Heart right ventricle (tissue), 16 donors: ENCODE measurements around the gene CNPY1. TPM values are rescaled to one million over a fixed set of nuclear protein-coding genes. Genes with fewer than 3 reads are reported as not detected.

ENCODE experiments used
- ATAC-seq, 8 donors: fragments of 200-7000 bp; cut with Tn5 transposase; one replicate each; pipeline ENCODE4 v1.9.1; 2020; ENCODE audit warnings: mild to moderate bottlenecking in 8 of 8, moderate library complexity in 8 of 8, moderate number of reproducible peaks in 1 of 8
- DNase-seq, 2 donors: peaks; one replicate each; pipeline ENCODE4 v3.0.0-alpha.2; 2020
- H3K27ac ChIP-seq, 10 donors: fragments of 200-600 bp; sonication (generic) in 2 of 10; one replicate each; pipeline versions ENCODE4 v1.5.0 to v1.8.0; 2020 to 2022; ENCODE audit warnings: mild to moderate bottlenecking in 3 of 10
- H3K27me3 ChIP-seq, 7 donors: fragments of 200-600 bp; one replicate each; pipeline ENCODE4 v1.8.0; 2021 to 2022; ENCODE audit warnings: mild to moderate bottlenecking in 2 of 7
- H3K36me3 ChIP-seq, 9 donors: fragments of 200-600 bp; sonication (generic) in 1 of 9; one replicate each; pipeline versions ENCODE4 v1.5.0 to v1.8.0; 2020 to 2022; ENCODE audit warnings: mild to moderate bottlenecking in 2 of 9
- H3K4me1 ChIP-seq, 9 donors: fragments of 200-600 bp; sonication (generic) in 1 of 9; one replicate each; pipeline versions ENCODE4 v1.5.0 to v1.8.0; 2020 to 2022; ENCODE audit warnings: mild to moderate bottlenecking in 4 of 9
- H3K4me3 ChIP-seq, 10 donors: fragments of 200-600 bp; sonication (generic) in 2 of 10; one replicate each; pipeline versions ENCODE4 v1.5.0 to v1.8.0; 2020 to 2022; ENCODE audit warnings: mild to moderate bottlenecking in 7 of 10, moderate library complexity in 2 of 10
- H3K9me3 ChIP-seq, 11 donors: fragments of 200-600 bp in 10 of 11; sonication (generic) in 2 of 11; one replicate each; pipeline versions ENCODE4 v1.5.0 to v1.8.0; 2013 to 2022; ENCODE audit warnings: mild to moderate bottlenecking in 2 of 11, control low read depth in 1 of 11, moderate library complexity in 1 of 11
- CTCF ChIP-seq, 9 donors: fragments of 200-600 bp; sonication (generic) in 2 of 9; IDR thresholded peaks; one replicate each; pipeline versions ENCODE4 v1.5.0 to v1.8.0; 2021 to 2022; ENCODE audit warnings: antibody characterized with exemption in 9 of 9, mild to moderate bottlenecking in 5 of 9, moderate library complexity in 1 of 9
- WGBS, 2 donors: extraction: QIAGEN DNeasy Blood & Tissue Kit; methylation state at CpG; one replicate each; pipeline ENCODE4 v1.1.7; 2013; ENCODE audit warnings: inconsistent platforms in 1 of 2; 5-methylcytosine and 5-hydroxymethylcytosine counted together
- intact Hi-C, 10 donors: fragments of 100-400 bp; cut with DNase I; formaldehyde crosslinking; loops; one replicate each; pipeline versions ENCODE4 v1.11.1 to v1.14.2; 2022
- polyA plus RNA-seq, 2 donors: library from polyadenylated mRNA; stranded (reverse); fragments of 200-250 nt; gene quantifications; one replicate each; pipeline ENCODE4 v1.2.3, GENCODE V29; 2013
- total RNA-seq, 10 donors: library from RNA; stranded (reverse); fragmentation: NEBNext Ultra II Directional in 3 of 10; extraction: Animal tissue kit (Norgen Biotek cat#: 25700) in 3 of 10; gene quantifications; one replicate each; pipeline versions ENCODE4 v1.2.1 to v1.2.4, GENCODE V29; 2021 to 2023
- donor health status: Arrhythmogenic right ventricular cardiomyopathy.
- donor health status: ischemic (EF 13 %, LVEDD 7.1; RV severe dilation, severe dysfunction).
- donor health status: healthy with polysubstance abuse.
- donor health status: DM: no; HTN: yes; CAD: no.
- donor health status: DM: no; HTN: no; CAD: no.
- donor health status: ischemic (EF 25% LVEDD 6.9; RV normal size, moderate dysfunction).
- donor health status: ischemic (EF 25% LVEDD 5.7; RV mildly dilated, moderate dysfunction).
- donor health status: healthy.
- donor health status: DM: yes; HTN: yes; CAD: no.
- donor health status: Ischemic cardiomyopathy.
- donor health status: ischemic (EF 35%, LVEDD 5.7; RV mildly dilated, moderate dysfunction).
- donor health status: nonischemic (EF 11% LVEDD 7.7; RV severe dilation, severe dysfunction).
- donor health status: DM: yes; HTN: yes; CAD: no.
- donor health status: PGD.
- donor health status: ischemic (EF 29% LVEDD 5.4; RV normal size, mild dysfunction).
- donor health status: nonischemic (EF 23%, LVEDD 6.1; RV moderate dilation, normal function).

Gene CNPY1
- total and polyA plus RNA-seq, 12 donors = not detected

DNA sequence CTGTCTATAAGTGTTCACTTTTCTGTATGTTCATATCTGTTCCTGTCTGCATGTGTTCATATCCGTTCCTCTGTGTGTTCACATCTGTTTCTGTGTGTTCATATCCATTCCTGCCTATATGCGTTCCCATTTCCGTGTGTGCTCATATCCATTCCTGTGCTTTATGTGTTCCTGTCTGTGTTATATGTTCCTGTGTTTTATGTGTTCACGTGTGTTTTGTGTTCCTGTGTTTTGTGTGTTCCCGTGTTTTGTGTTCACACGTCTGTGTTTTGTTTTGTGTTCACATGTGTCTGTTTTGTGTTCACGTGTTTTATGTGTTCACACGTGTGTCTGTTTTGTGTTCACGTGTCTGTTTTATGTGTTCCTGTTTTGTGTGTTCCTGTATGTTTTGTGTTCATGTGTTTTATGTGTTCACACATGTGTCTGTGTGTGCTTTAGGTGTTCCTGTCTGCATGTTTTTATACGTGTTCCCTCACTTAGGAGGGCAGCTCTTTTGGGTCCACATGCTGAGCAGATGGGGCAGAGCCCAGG lies 42.2 kb upstream of the CNPY1 start:
- H3K4me1 ChIP-seq = peaks cover 0 to 19% (median 0%) of the 10 kb centered on the region in 9 donors
- DNase-seq = no peak
- peaks cover 0 to 41% (median 7%) of the 10 kb centered on the region in 7 donors for H3K27me3 ChIP-seq
- H3K36me3 ChIP-seq = no peaks in the 10 kb centered on the region
- intact Hi-C loops = loop anchor here in 1 of 10 donors (10.0 kb wide), 1 partner anchor 876 kb away; no protein-coding TSS in a partner anchor
- H3K4me3 ChIP-seq = no peak overlapping the region
- 88 to 95% methylated on average over 10 of the region's 10 CpGs for WGBS, 2 donors
- H3K9me3 ChIP-seq = no peaks in the 10 kb centered on the region
- TF ChIP-seq CTCF (IDR thresholded peaks at IDR 0.05) = no peak
- H3K27ac ChIP-seq = no peak overlapping the region
- no peak for ATAC-seq

DNA sequence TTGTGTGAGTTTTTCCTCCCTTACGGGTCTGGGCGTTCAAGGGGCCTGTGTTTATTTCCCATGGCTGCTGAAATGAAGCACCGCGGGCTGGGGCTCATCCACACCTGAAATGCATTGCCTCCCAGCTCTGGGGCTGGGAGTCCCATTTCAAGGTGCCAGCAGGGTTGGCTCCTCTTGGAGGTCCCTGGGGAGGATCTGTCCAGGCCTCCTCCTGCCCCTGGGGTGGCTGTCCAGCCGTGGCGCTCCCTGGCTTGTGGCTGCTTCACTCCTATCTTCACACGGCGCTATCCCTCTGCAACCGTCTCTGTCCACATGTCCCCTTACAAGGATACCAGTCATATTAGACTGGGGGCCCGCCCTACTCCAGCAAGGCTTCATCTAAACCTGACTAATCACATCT lies 41.1 kb upstream of the CNPY1 start:
- intact Hi-C loops = loop anchor here in 1 of 10 donors (10.0 kb wide), 1 partner anchor 877 kb away; no protein-coding TSS in a partner anchor
- Histone ChIP-seq H3K27me3 (peaks cover 0 to 36% (median 7%) of the 10 kb centered on the region in 7 donors), H3K27ac (no peak overlapping the region), H3K9me3 (no peaks in the 10 kb centered on the region), H3K4me3 (no peak overlapping the region), H3K4me1 (peaks cover 0 to 19% (median 0%) of the 10 kb centered on the region in 9 donors), H3K36me3 (no peaks in the 10 kb centered on the region)
- ATAC-seq (no peak), DNase-seq (no peak)
- TF ChIP-seq CTCF (IDR thresholded peaks at IDR 0.05) = no peak
- WGBS, 2 donors = 84 to 90% methylated on average over 10 of the region's 10 CpGs

DNA sequence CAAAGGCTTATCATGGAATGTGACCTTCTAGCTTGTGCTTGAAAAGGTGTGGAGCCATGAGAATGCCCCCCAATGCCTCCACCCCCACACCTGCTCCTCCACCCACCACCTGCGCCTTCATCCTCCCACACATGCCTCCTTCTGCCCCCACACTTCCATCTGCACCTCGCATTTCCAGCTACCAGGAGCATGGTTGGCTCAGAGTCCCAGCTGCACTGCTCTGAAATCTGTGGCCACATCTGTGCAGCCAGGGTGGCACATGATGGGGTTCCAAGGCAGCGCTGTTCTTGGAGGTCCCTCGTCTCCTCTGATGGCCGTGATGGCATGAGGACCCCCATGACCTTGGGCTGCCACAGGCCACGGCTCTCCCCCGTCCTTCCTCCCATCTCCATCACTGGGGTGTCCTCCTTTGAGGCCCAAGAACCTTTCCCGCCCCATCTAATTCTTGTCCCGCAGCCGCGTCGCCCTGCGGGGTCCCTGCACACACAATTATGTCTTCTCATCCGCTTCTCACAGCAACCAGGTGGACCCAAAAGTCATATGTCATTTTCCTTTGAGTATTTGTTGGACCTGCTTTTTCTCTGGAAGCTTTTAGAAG lies 40.6 kb upstream of the CNPY1 start:
- DNase-seq (no peak), ATAC-seq (no peak)
- Histone ChIP-seq H3K4me3 (no peak overlapping the region), H3K27me3 (peaks cover 0 to 34% (median 7%) of the 10 kb centered on the region in 7 donors), H3K4me1 (peaks cover 0 to 19% (median 0%) of the 10 kb centered on the region in 9 donors), H3K9me3 (no peaks in the 10 kb centered on the region), H3K27ac (no peak overlapping the region), H3K36me3 (no peaks in the 10 kb centered on the region)
- 90 to 94% methylated on average over 14 of the region's 14 CpGs for WGBS, 2 donors
- no peak for TF ChIP-seq CTCF (IDR thresholded peaks at IDR 0.05)
- intact Hi-C loops = loop anchor here in 1 of 10 donors (10.0 kb wide), 1 partner anchor 878 kb away; no protein-coding TSS in a partner anchor

DNA sequence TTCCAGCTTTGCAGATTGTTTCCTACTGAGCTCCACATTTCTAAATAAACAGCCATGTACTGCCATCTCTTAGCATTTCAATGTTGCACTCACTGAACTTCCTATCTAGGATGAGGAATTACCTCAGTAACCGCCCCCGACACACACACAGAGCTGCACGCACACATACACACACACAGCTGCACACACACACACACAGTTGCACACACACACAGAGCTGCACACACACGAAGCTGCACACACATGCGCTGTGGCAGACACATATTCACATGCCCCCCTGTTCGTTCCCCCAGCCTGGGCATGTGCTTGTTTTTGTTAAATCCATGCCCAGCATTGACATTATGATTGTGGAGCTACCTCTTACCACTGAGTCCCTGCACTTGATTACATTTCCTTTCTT lies 39.6 kb upstream of the CNPY1 start:
- H3K36me3 ChIP-seq = no peaks in the 10 kb centered on the region
- no peak for TF ChIP-seq CTCF (IDR thresholded peaks at IDR 0.05)
- H3K4me3 ChIP-seq = no peak overlapping the region
- H3K27me3 ChIP-seq = peaks cover 0 to 34% (median 11%) of the 10 kb centered on the region in 7 donors
- H3K27ac ChIP-seq = no peak overlapping the region
- ATAC-seq (no peak), DNase-seq (no peak)
- WGBS, 2 donors = 68 to 74% methylated on average over 6 of the region's 6 CpGs
- H3K4me1 ChIP-seq = peaks cover 0 to 11% (median 0%) of the 10 kb centered on the region in 9 donors
- H3K9me3 ChIP-seq = no peaks in the 10 kb centered on the region
- intact Hi-C loops = loop anchor here in 1 of 10 donors (10.0 kb wide), 1 partner anchor 879 kb away; no protein-coding TSS in a partner anchor
